GM19193 (cell line): ENCODE measurements around the gene IL3.

Source experiments
- POLR2A ChIP-seq: IDR thresholded peaks from 4 replicates; pipeline ENCODE4 v1.6.1; 2011; ENCODE audit not compliant: insufficient read depth, insufficient read length; ENCODE audit errors: extremely low read depth

The IL3 gene

GRCh38 chr5:132060501-132061161 is at the start of gene IL3:
IL3 (plus strand) TSS chr5:132060655; CDS start chr5:132060707, 52 bp downstream.
- TF ChIP-seq POLR2A = no peak

GRCh38 chr5:132010989-132011621 is 49.4 kb upstream of the IL3 start:
- TF ChIP-seq POLR2A = no peak

GRCh38 chr5:132011622-132012343 is 48.7 kb upstream of the IL3 start, which contains the start of gene ACSL6:
ACSL6 (minus strand) TSS chr5:132011658; CDS start chr5:132011553, 105 bp downstream.
- TF ChIP-seq POLR2A = no peak

GRCh38 chr5:132012371-132013005 is 48.0 kb upstream of the IL3 start:
- no peak for TF ChIP-seq POLR2A

- no peak for TF ChIP-seq POLR2A
Observed at GRCh38 chr5:132013006-132013689, 47.3 kb upstream of the IL3 start.

- TF ChIP-seq POLR2A = no peak
Observed at GRCh38 chr5:132013711-132014110, 46.7 kb upstream of the IL3 start.

GRCh38 chr5:132016721-132017250 is 43.7 kb upstream of the IL3 start:
- no peak for TF ChIP-seq POLR2A

GRCh38 chr5:132017316-132017715 is 43.1 kb upstream of the IL3 start:
- TF ChIP-seq POLR2A = no peak

GRCh38 chr5:132017738-132018625 is 42.5 kb upstream of the IL3 start:
- TF ChIP-seq POLR2A = no peak

- TF ChIP-seq POLR2A = no peak
Observed at GRCh38 chr5:132019337-132019736, 41.1 kb upstream of the IL3 start.

GRCh38 chr5:132019857-132020555 is 40.4 kb upstream of the IL3 start:
- no peak for TF ChIP-seq POLR2A

GRCh38 chr5:132020568-132021339 is 39.7 kb upstream of the IL3 start:
- no peak for TF ChIP-seq POLR2A
